Omental fat pad (tissue), 4 donors: ENCODE results near the gene MCM7. TPM values are rescaled to one million over a fixed set of nuclear protein-coding genes. Genes with fewer than 3 reads are reported as not detected.

Experiments used
- ATAC-seq: fragments of 150-250 bp; one replicate; pipeline ENCODE4 v1.9.1; 2016; ENCODE audit warnings: mild to moderate bottlenecking, moderate library complexity; ENCODE audit not compliant: low FRiP score
- DNase-seq: peaks from one replicate; pipeline ENCODE4 v3.0.0-alpha.2; 2019; ENCODE audit warnings: low spot score
- total RNA-seq, 4 donors: library from RNA; depleted of rRNA; stranded (reverse); fragments of >200 nt; gene quantifications; one replicate each; pipeline ENCODE4 v1.1.0, GENCODE V29; 2016
- TF ChIP-seq, protein P1 (sequence below), 3 donors: fragments of 450-650 bp; IDR thresholded peaks; one replicate each; pipeline ENCODE4 v1.5.1; 2016 to 2017; ENCODE audit warnings: antibody characterized with exemption in 3 of 3, mild to moderate bottlenecking in 3 of 3, moderate library complexity in 2 of 3

Gene MCM7
- total RNA-seq, 4 donors from 2014 or later = 17.6 to 42.7 (median 28.7) TPM

DNA sequence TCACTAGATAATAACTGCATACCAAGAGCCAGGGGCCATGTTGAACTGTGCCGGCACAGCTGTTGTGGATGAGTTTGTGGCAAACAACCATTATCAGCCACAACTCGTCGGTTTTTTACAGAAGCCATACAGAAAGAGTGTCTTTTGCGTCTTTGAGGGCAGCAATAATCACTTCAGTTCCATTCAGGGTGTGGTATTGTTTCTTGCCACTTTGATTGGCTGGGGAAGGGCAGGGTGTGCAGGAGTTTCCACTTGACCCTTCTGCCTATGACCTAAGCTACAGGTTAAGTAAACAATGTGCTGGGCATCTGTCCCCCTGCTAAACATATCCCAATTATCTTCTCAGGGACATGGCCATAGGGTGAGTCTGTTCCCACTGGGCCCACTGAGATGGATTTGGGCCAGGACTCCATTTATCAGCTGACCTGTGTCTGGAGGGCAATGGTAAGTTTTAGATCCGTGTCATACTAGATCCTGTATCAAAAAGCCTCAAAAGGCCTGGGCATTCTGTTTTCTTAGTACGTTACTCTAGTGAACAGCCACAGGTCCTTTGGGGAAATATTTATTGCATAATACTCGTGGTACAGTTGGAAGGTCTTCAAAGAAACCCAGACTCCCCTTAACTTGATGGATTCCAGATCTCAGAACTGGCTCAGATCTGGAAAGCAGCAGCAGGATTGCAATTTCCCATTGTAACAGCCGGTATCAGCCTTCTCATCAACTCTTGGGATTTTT lies 35.6 kb downstream of the MCM7 start:
- ATAC-seq = peak; percentile 83
- TF ChIP-seq, protein P1, sequence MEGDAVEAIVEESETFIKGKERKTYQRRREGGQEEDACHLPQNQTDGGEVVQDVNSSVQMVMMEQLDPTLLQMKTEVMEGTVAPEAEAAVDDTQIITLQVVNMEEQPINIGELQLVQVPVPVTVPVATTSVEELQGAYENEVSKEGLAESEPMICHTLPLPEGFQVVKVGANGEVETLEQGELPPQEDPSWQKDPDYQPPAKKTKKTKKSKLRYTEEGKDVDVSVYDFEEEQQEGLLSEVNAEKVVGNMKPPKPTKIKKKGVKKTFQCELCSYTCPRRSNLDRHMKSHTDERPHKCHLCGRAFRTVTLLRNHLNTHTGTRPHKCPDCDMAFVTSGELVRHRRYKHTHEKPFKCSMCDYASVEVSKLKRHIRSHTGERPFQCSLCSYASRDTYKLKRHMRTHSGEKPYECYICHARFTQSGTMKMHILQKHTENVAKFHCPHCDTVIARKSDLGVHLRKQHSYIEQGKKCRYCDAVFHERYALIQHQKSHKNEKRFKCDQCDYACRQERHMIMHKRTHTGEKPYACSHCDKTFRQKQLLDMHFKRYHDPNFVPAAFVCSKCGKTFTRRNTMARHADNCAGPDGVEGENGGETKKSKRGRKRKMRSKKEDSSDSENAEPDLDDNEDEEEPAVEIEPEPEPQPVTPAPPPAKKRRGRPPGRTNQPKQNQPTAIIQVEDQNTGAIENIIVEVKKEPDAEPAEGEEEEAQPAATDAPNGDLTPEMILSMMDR (IDR thresholded peaks at IDR 0.05) = no peak
- no peak for DNase-seq

DNA sequence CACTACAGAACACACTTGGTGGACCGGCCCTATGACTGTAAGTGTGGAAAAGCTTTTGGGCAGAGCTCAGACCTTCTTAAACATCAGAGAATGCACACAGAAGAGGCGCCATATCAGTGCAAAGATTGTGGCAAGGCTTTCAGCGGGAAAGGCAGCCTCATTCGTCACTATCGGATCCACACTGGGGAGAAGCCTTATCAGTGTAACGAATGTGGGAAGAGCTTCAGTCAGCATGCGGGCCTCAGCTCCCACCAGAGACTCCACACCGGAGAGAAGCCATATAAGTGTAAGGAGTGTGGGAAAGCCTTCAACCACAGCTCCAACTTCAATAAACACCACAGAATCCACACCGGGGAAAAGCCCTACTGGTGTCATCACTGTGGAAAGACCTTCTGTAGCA lies 37.0 kb downstream of the MCM7 start:
- TF ChIP-seq, protein P1 (IDR thresholded peaks at IDR 0.05) = no peak
- DNase-seq = no peak
- ATAC-seq = no peak

DNA sequence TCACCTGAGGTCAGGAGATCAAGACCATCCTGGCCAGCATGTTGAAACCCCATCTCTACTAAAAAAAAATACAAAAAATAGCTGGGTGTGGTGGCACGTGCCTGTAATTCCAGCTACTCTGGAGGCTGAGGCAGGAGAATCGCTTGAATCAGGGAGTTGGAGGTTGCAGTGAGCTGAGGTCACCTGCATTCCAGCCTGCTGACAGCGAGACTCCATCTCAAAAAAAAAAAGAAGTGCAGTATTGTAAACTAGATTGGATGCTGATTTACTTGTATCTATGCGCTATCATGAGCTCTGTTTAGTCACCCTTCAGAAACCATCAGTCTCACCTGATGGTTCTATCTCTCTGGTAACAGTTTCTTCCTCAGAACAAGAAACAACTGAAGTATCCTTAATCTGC lies 37.8 kb downstream of the MCM7 start:
- TF ChIP-seq, protein P1 (IDR thresholded peaks at IDR 0.05) = no peak
- DNase-seq (no peak), ATAC-seq (no peak)

DNA sequence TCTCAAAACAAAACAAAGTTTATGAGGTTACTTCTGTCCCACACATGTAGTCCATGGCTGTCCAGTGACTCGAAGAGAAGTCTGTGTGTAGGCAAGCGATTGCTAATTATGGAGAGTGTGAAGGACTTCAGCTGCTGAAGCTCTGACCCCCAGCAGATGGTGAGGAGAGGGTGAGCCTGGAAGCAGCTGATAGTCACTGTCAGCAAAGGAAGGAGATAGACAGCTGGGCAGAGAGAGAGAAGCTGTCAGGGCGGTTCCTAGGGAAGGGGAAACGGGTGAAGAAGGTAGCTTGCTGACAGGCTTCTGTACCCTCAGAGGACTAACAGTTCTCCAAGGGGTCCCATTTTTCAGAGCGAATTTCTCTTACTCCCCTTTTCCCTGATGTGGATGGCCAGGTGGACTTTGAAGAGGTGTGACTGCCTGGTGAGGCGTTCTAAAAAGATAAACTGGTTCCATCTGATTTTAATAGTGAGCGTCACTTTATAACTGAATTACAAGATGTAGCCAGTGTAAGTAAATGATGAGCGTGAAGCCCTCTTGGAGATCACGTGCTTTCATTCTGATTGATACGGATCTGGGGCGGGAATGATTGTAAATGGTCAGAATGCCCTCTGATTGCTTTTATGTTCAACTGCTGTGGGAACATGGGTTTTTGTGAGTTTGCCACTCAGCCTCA lies 39.5 kb downstream of the MCM7 start:
- no peak for ATAC-seq
- TF ChIP-seq, protein P1 (IDR thresholded peaks at IDR 0.05) = no peak
- DNase-seq = no peak

DNA sequence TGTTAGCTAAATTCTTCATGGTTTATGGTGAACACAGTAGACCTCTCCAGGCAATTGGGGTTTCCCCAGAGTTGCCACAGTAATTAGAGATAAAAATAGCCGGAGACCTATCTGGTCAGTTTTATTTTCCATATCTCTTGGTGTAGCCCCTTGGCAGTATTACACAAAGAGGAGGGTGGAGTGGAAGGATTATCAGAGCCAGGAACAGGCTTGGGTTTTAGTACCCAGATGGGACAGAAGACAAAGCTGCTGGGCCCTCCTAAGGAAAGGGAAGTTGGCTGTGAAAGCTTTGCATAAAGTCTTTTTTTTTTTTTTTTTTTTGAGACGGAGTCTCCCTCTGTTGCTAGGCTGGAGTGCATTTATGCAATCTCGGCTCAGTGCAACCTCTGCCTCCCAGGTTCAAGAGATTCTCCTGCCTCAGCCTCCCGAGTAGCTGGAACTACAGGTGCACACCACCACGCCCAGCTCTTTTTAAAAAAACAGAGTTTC lies 41.9 kb downstream of the MCM7 start:
- ATAC-seq (no peak), DNase-seq (no peak)
- TF ChIP-seq, protein P1 (IDR thresholded peaks at IDR 0.05) = no peak

DNA sequence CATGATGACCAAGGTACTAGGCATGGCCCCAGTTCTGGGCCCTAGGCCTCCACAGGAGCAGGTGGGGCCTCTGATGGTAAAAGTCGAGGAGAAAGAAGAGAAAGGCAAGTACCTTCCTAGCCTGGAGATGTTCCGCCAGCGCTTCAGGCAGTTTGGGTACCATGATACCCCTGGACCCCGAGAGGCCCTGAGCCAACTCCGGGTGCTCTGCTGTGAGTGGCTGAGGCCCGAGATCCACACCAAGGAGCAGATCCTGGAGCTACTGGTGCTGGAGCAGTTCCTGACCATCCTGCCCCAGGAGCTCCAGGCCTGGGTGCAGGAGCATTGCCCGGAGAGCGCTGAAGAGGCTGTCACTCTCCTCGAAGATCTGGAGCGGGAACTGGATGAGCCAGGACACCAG lies 44.2 kb downstream of the MCM7 start:
- DNase-seq (no peak), ATAC-seq (no peak)
- TF ChIP-seq, protein P1 (IDR thresholded peaks at IDR 0.05) = no peak
